GM23338 (cell line): ENCODE data around the gene ITGA1.

Experiments
- CREB1 ChIP-seq: fragments of 250-450 bp; sonication (Bioruptor Pico); IDR thresholded peaks from 2 replicates; pipeline ENCODE4 v1.5.0; 2020; ENCODE audit warnings: low read depth, mild to moderate bottlenecking, moderate library complexity
- EZH2 ChIP-seq: fragments of 200-600 bp; sonication (generic); IDR thresholded peaks from one replicate; pipeline ENCODE4 v1.8.0; 2017; ENCODE audit warnings: antibody characterized with exemption, mild to moderate bottlenecking, low read depth; ENCODE audit not compliant: unreplicated experiment
- EZH2phosphoT487 ChIP-seq: fragments of 200-600 bp; sonication (generic); IDR thresholded peaks from one replicate; pipeline ENCODE4 v1.8.1; 2018; ENCODE audit warnings: antibody characterized with exemption; ENCODE audit not compliant: unreplicated experiment
- JUNB ChIP-seq: IDR thresholded peaks from one replicate; pipeline ENCODE4 v1.6.1; 2016; ENCODE audit warnings: antibody characterized with exemption; ENCODE audit not compliant: unreplicated experiment
- NANOG ChIP-seq: IDR thresholded peaks from 2 replicates; pipeline ENCODE4 v1.6.1; 2016; ENCODE audit warnings: antibody characterized with exemption, borderline replicate concordance
- POLR2AphosphoS5 ChIP-seq: IDR thresholded peaks from 2 replicates; pipeline ENCODE4 v1.6.1; 2016; ENCODE audit warnings: antibody characterized with exemption, low read depth
- STAT1 ChIP-seq: IDR thresholded peaks from one replicate; pipeline ENCODE4 v1.6.1; 2016; ENCODE audit warnings: antibody characterized with exemption; ENCODE audit not compliant: unreplicated experiment
- ZNF114 ChIP-seq: fragments of 250-450 bp; sonication (Bioruptor Pico); IDR thresholded peaks from 2 replicates; pipeline ENCODE4 v1.5.0; 2020; ENCODE audit warnings: mild to moderate bottlenecking, moderate library complexity
- ZNF331 ChIP-seq: fragments of 250-450 bp; sonication (Bioruptor Pico); IDR thresholded peaks from 2 replicates; pipeline ENCODE4 v1.5.0; 2020; ENCODE audit warnings: low read depth, mild to moderate bottlenecking, moderate library complexity
- ZNF462 ChIP-seq: fragments of 250-450 bp; sonication (Bioruptor Pico); IDR thresholded peaks from 2 replicates; pipeline ENCODE4 v1.5.0; 2020; ENCODE audit warnings: mild to moderate bottlenecking, moderate library complexity
- TF ChIP-seq, protein P1 (sequence below), 2 experiments: fragments of 200-600 bp in 1 of 2; sonication (generic) in 1 of 2; conservative IDR thresholded peaks; 2 replicates each; pipeline versions ENCODE4 v1.5.1 to v1.6.1; 2016 to 2017; ENCODE audit warnings: antibody characterized with exemption in 2 of 2, low read depth in 2 of 2, mild to moderate bottlenecking in 2 of 2, moderate library complexity in 1 of 2
- TF ChIP-seq, protein P2 (sequence below): IDR thresholded peaks from one replicate; pipeline ENCODE4 v1.6.1; 2018; ENCODE audit warnings: antibody characterized with exemption; ENCODE audit not compliant: unreplicated experiment

DNA sequence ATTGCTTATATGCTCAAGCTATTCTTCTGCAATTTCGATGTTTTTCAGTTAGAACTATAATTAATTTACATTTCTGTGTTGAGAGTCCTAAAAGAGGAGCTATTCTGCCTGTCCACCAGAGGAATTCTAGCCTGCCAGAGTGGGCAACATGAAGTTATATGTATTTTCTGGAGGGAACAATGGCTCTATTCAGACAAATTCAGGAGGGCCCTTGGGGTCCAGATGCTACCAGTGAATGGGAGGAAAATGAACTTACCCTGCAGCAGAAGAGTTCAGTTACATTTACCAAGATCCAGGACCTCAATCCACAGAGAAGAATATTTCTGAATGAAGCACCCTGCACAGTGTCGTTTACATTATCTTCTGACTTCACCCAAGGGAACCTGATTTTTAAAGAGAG, 80.7 kb downstream of the ITGA1 start:
- TF ChIP-seq, protein P1, sequence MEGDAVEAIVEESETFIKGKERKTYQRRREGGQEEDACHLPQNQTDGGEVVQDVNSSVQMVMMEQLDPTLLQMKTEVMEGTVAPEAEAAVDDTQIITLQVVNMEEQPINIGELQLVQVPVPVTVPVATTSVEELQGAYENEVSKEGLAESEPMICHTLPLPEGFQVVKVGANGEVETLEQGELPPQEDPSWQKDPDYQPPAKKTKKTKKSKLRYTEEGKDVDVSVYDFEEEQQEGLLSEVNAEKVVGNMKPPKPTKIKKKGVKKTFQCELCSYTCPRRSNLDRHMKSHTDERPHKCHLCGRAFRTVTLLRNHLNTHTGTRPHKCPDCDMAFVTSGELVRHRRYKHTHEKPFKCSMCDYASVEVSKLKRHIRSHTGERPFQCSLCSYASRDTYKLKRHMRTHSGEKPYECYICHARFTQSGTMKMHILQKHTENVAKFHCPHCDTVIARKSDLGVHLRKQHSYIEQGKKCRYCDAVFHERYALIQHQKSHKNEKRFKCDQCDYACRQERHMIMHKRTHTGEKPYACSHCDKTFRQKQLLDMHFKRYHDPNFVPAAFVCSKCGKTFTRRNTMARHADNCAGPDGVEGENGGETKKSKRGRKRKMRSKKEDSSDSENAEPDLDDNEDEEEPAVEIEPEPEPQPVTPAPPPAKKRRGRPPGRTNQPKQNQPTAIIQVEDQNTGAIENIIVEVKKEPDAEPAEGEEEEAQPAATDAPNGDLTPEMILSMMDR (conservative IDR thresholded peaks at IDR 0.05; ENCODE audit: low read depth in 2 of 2): no peak
- TF ChIP-seq CREB1 (CRISPR knock-in tag) (no peak), JUNB (no peak), POLR2AphosphoS5 (no peak), EZH2phosphoT487 (no peak), EZH2 (no peak), ZNF331 (CRISPR knock-in tag) (no peak), NANOG (no peak), ZNF114 (CRISPR knock-in tag) (no peak), STAT1 (no peak), ZNF462 (CRISPR knock-in tag) (no peak)
- TF ChIP-seq, protein P2, sequence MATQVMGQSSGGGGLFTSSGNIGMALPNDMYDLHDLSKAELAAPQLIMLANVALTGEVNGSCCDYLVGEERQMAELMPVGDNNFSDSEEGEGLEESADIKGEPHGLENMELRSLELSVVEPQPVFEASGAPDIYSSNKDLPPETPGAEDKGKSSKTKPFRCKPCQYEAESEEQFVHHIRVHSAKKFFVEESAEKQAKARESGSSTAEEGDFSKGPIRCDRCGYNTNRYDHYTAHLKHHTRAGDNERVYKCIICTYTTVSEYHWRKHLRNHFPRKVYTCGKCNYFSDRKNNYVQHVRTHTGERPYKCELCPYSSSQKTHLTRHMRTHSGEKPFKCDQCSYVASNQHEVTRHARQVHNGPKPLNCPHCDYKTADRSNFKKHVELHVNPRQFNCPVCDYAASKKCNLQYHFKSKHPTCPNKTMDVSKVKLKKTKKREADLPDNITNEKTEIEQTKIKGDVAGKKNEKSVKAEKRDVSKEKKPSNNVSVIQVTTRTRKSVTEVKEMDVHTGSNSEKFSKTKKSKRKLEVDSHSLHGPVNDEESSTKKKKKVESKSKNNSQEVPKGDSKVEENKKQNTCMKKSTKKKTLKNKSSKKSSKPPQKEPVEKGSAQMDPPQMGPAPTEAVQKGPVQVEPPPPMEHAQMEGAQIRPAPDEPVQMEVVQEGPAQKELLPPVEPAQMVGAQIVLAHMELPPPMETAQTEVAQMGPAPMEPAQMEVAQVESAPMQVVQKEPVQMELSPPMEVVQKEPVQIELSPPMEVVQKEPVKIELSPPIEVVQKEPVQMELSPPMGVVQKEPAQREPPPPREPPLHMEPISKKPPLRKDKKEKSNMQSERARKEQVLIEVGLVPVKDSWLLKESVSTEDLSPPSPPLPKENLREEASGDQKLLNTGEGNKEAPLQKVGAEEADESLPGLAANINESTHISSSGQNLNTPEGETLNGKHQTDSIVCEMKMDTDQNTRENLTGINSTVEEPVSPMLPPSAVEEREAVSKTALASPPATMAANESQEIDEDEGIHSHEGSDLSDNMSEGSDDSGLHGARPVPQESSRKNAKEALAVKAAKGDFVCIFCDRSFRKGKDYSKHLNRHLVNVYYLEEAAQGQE: no peak
